ENCODE results near the gene ARL8A.

- TF ChIP-seq CTCF (IDR thresholded peaks at IDR 0.05) (no peak), POLR2A (IDR thresholded peaks at IDR 0.05) (no peak)
Measured at GRCh38 chr1:202133989-202134388, 10.5 kb downstream of the ARL8A start.

Measured in right lobe of liver (tissue), 4 donors.